GM12878 (cell line): Measurements from ENCODE around the gene NPHS1. TPM values are rescaled to one million over a fixed set of nuclear protein-coding genes. Genes with fewer than 3 reads are reported as not detected.

Source experiments
- CREB1 ChIP-seq: IDR thresholded peaks from 2 replicates; pipeline ENCODE4 v1.6.1; 2012; ENCODE audit warnings: low read depth, mild to moderate bottlenecking, inconsistent platforms
- MLLT1 ChIP-seq: fragments of 450-650 bp; IDR thresholded peaks from 2 replicates; pipeline ENCODE4 v1.6.1; 2016; ENCODE audit warnings: mild to moderate bottlenecking
- SREBF1 ChIP-seq: IDR thresholded peaks from 2 replicates; pipeline ENCODE4 v1.6.1; 2012; ENCODE audit warnings: mild to moderate bottlenecking, low read length
- STAT1 ChIP-seq: fragments of 450-650 bp; conservative IDR thresholded peaks from 2 replicates; pipeline ENCODE4 v1.6.1; 2014; ENCODE audit warnings: antibody characterized with exemption, mild to moderate bottlenecking
- polyA plus RNA-seq, 11 experiments: library from polyadenylated mRNA; depleted of rRNA in 4 of 11; unstranded in 6 of 11; stranded (reverse) in 5 of 11; fragments of >200 nt; fragmentation: Nextera tagmentation in 4 of 11; fragmentation: Illumina TruSeq in 1 of 11; extraction: Ambion mirVana in 4 of 11; extraction: Trizol in 1 of 11; gene quantifications; 1 replicate in 1 of 11; 2 replicates in 10 of 11; pipeline versions ENCODE4 v1.2.1 to v1.2.3, GENCODE V29; 2011 to 2016; ENCODE audit warnings: inconsistent platforms in 2 of 11, missing spikeins in 2 of 11, low read depth in 1 of 11
- small RNA-seq: library from RNA; depleted of rRNA; stranded (forward); fragments of <200 nt; gene quantifications from one replicate; pipeline ENCODE3, GENCODE V24; 2014
- total RNA-seq, 4 experiments: library from RNA; depleted of rRNA in 3 of 4; stranded (reverse); fragments of >200 nt in 3 of 4; fragmentation: Illumina TruSeq in 1 of 4; extraction: Trizol in 1 of 4; gene quantifications; 2 replicates each; pipeline versions ENCODE4 v1.2.1 to v1.2.3, GENCODE V29; 2013 to 2021

Gene NPHS1
- total and polyA plus RNA-seq, 10 of the 15 experiments (the other 5 are each of a cell fraction or from before 2014, with no cell fraction given) = not detected

DNA sequence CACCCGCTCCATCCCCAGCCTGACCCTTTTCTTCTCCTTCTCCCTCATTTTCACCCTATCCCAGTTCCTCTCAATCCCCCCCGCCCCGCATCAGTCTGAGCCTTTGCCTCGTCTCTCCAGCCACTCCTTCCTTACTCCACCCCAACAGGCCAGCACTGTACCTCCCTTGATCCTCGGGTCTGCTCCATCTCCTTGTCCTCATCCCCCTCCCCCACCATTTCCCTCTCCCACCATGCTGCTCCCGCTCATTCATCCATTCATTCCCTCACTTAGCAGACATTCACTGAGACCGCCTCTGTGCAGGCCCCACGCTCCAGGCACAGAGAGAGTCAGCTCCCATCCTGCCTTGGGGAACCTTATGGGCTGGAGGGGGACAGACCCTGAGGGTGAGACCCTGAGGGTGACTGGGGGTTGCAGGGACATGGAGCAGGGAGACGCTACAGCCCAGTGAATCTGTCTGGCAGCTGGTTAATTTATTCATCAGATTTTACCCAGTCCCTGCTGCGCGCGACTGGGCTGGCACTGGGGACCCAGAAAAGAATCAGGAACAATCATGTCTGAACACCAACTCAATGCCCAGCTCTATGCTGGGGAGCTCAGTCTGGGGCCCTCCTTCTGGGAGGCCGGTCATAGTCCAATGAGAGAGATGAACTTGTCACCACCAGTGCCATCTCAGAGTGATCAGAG, 76.1 kb downstream of the NPHS1 start (continued):
- TF ChIP-seq MLLT1 = no peak
- TF ChIP-seq CREB1 = no peak
- no peak for TF ChIP-seq SREBF1
- no peak for TF ChIP-seq STAT1

Small RNA genes lying within 50 kb of the gene (small RNA-seq; reads per million reads assigned to genes)
- gene RN7SL402P = not detected

Other genes with a start within 250 kb of the NPHS1 start
Only the 7 nearest of the 27 such genes appear.
- 2.1 and 2.9 TPM in 2 replicates for gene ARHGAP33, start 76.9 kb downstream of the NPHS1 start, total RNA-seq (2014; rRNA removed)
- gene ARHGAP33, start 76.9 kb downstream of the NPHS1 start, total RNA-seq (2014; rRNA removed; fragmentation: Illumina TruSeq; extraction: Trizol) = 0.55 and 0.76 TPM in 2 replicates
- 19.3 and 22.3 TPM in 2 replicates for gene ARHGAP33, start 76.9 kb downstream of the NPHS1 start, total RNA-seq (2021)
- 1.2 and 1.8 TPM in 2 replicates for gene ARHGAP33, start 76.9 kb downstream of the NPHS1 start, polyA plus RNA-seq (2011; rRNA removed)
- 1.3 and 3.2 TPM in 2 replicates for gene ARHGAP33, start 76.9 kb downstream of the NPHS1 start, polyA plus RNA-seq (2014; fragmentation: Illumina TruSeq; extraction: Trizol)
- gene ARHGAP33, start 76.9 kb downstream of the NPHS1 start, polyA plus RNA-seq (2014; fragmentation: Nextera tagmentation; extraction: Ambion mirVana) = under 1 TPM in 1 of 2 experiments, not detected in 1; 0.05 TPM
- 20.0 and 22.9 TPM in 2 replicates for gene ARHGAP33, start 76.9 kb downstream of the NPHS1 start, polyA plus RNA-seq (2014; rRNA removed)
- gene ARHGAP33, start 76.9 kb downstream of the NPHS1 start, polyA plus RNA-seq (2016; fragmentation: Nextera tagmentation; extraction: Ambion mirVana) = 1 to 10 TPM; 2.3 to 2.6 TPM
- gene PRODH2, start 39.7 kb downstream of the NPHS1 start, total RNA-seq (2014; rRNA removed) = not detected in 2 replicates
- gene PRODH2, start 39.7 kb downstream of the NPHS1 start, total RNA-seq (2014; rRNA removed; fragmentation: Illumina TruSeq; extraction: Trizol) = not detected in 2 replicates
- gene PRODH2, start 39.7 kb downstream of the NPHS1 start, total RNA-seq (2021) = not detected in 2 replicates
- 0.07 TPM in 1 of 2 replicates, not detected in the other for gene PRODH2, start 39.7 kb downstream of the NPHS1 start, polyA plus RNA-seq (2011; rRNA removed)
- gene PRODH2, start 39.7 kb downstream of the NPHS1 start, polyA plus RNA-seq (2014; fragmentation: Illumina TruSeq; extraction: Trizol) = not detected in 2 replicates
- not detected for gene PRODH2, start 39.7 kb downstream of the NPHS1 start, polyA plus RNA-seq (2014; fragmentation: Nextera tagmentation; extraction: Ambion mirVana)
- gene PRODH2, start 39.7 kb downstream of the NPHS1 start, polyA plus RNA-seq (2014; rRNA removed) = not detected in 2 replicates
- gene PRODH2, start 39.7 kb downstream of the NPHS1 start, polyA plus RNA-seq (2016; fragmentation: Nextera tagmentation; extraction: Ambion mirVana) = not detected
- gene KIRREL2, start 4.4 kb upstream of the NPHS1 start, total RNA-seq (2014; rRNA removed) = not detected in 2 replicates
- gene KIRREL2, start 4.4 kb upstream of the NPHS1 start, total RNA-seq (2014; rRNA removed; fragmentation: Illumina TruSeq; extraction: Trizol) = not detected in 2 replicates
- gene KIRREL2, start 4.4 kb upstream of the NPHS1 start, total RNA-seq (2021) = not detected in 2 replicates
- gene KIRREL2, start 4.4 kb upstream of the NPHS1 start, polyA plus RNA-seq (2011; rRNA removed) = 0.03 TPM in 1 of 2 replicates, not detected in the other
- gene KIRREL2, start 4.4 kb upstream of the NPHS1 start, polyA plus RNA-seq (2014; fragmentation: Illumina TruSeq; extraction: Trizol) = 0.08 TPM in 1 of 2 replicates, not detected in the other
- not detected for gene KIRREL2, start 4.4 kb upstream of the NPHS1 start, polyA plus RNA-seq (2014; fragmentation: Nextera tagmentation; extraction: Ambion mirVana)
- 0.06 TPM in 1 of 2 replicates, not detected in the other for gene KIRREL2, start 4.4 kb upstream of the NPHS1 start, polyA plus RNA-seq (2014; rRNA removed)
- gene KIRREL2, start 4.4 kb upstream of the NPHS1 start, polyA plus RNA-seq (2016; fragmentation: Nextera tagmentation; extraction: Ambion mirVana) = not detected
- 1.0 and 1.9 TPM in 2 replicates for gene APLP1, start 16.1 kb upstream of the NPHS1 start, total RNA-seq (2014; rRNA removed)
- gene APLP1, start 16.1 kb upstream of the NPHS1 start, total RNA-seq (2014; rRNA removed; fragmentation: Illumina TruSeq; extraction: Trizol) = 0.45 TPM in 1 of 2 replicates, not detected in the other
- 0.51 and 1.5 TPM in 2 replicates for gene APLP1, start 16.1 kb upstream of the NPHS1 start, total RNA-seq (2021)
- 1.3 and 2.2 TPM in 2 replicates for gene APLP1, start 16.1 kb upstream of the NPHS1 start, polyA plus RNA-seq (2011; rRNA removed)
- 0.91 TPM in 1 of 2 replicates, not detected in the other for gene APLP1, start 16.1 kb upstream of the NPHS1 start, polyA plus RNA-seq (2014; fragmentation: Illumina TruSeq; extraction: Trizol)
- under 1 TPM in 1 of 2 experiments, not detected in 1; 0.07 TPM for gene APLP1, start 16.1 kb upstream of the NPHS1 start, polyA plus RNA-seq (2014; fragmentation: Nextera tagmentation; extraction: Ambion mirVana)
- 0.62 and 0.83 TPM in 2 replicates for gene APLP1, start 16.1 kb upstream of the NPHS1 start, polyA plus RNA-seq (2014; rRNA removed)
- gene APLP1, start 16.1 kb upstream of the NPHS1 start, polyA plus RNA-seq (2016; fragmentation: Nextera tagmentation; extraction: Ambion mirVana) = 1 to 10 TPM; 1.2 to 1.8 TPM
- 32.0 and 36.3 TPM in 2 replicates for gene NFKBID, start 48.0 kb upstream of the NPHS1 start, total RNA-seq (2014; rRNA removed)
- gene NFKBID, start 48.0 kb upstream of the NPHS1 start, total RNA-seq (2014; rRNA removed; fragmentation: Illumina TruSeq; extraction: Trizol) = 13.4 and 13.8 TPM in 2 replicates
- gene NFKBID, start 48.0 kb upstream of the NPHS1 start, total RNA-seq (2021) = 30.3 and 36.9 TPM in 2 replicates
- gene NFKBID, start 48.0 kb upstream of the NPHS1 start, polyA plus RNA-seq (2011; rRNA removed) = 5.9 and 12.3 TPM in 2 replicates
- 18.0 and 25.1 TPM in 2 replicates for gene NFKBID, start 48.0 kb upstream of the NPHS1 start, polyA plus RNA-seq (2014; fragmentation: Illumina TruSeq; extraction: Trizol)
- 1 to 10 TPM; 3.0 to 3.8 TPM for gene NFKBID, start 48.0 kb upstream of the NPHS1 start, polyA plus RNA-seq (2014; fragmentation: Nextera tagmentation; extraction: Ambion mirVana)
- 46.7 and 53.3 TPM in 2 replicates for gene NFKBID, start 48.0 kb upstream of the NPHS1 start, polyA plus RNA-seq (2014; rRNA removed)
- 10 to 100 TPM; 16.6 to 19.5 TPM for gene NFKBID, start 48.0 kb upstream of the NPHS1 start, polyA plus RNA-seq (2016; fragmentation: Nextera tagmentation; extraction: Ambion mirVana)
- gene HCST, start 50.0 kb upstream of the NPHS1 start, total RNA-seq (2014; rRNA removed) = 27.3 and 33.3 TPM in 2 replicates
- gene HCST, start 50.0 kb upstream of the NPHS1 start, total RNA-seq (2014; rRNA removed; fragmentation: Illumina TruSeq; extraction: Trizol) = 25.5 and 26.1 TPM in 2 replicates
- gene HCST, start 50.0 kb upstream of the NPHS1 start, total RNA-seq (2021) = 28.6 and 30.7 TPM in 2 replicates
- 9.8 and 13.3 TPM in 2 replicates for gene HCST, start 50.0 kb upstream of the NPHS1 start, polyA plus RNA-seq (2011; rRNA removed)
- gene HCST, start 50.0 kb upstream of the NPHS1 start, polyA plus RNA-seq (2014; fragmentation: Illumina TruSeq; extraction: Trizol) = 3.0 and 7.5 TPM in 2 replicates
- gene HCST, start 50.0 kb upstream of the NPHS1 start, polyA plus RNA-seq (2014; fragmentation: Nextera tagmentation; extraction: Ambion mirVana) = 10 to 100 TPM; 34.0 to 40.4 TPM
- gene HCST, start 50.0 kb upstream of the NPHS1 start, polyA plus RNA-seq (2014; rRNA removed) = 79.6 and 82.0 TPM in 2 replicates
- gene HCST, start 50.0 kb upstream of the NPHS1 start, polyA plus RNA-seq (2016; fragmentation: Nextera tagmentation; extraction: Ambion mirVana) = 10 to 100 TPM; 41.9 to 48.2 TPM
- 0.44 and 0.62 TPM in 2 replicates for gene TYROBP, start 55.8 kb upstream of the NPHS1 start, total RNA-seq (2014; rRNA removed)
- gene TYROBP, start 55.8 kb upstream of the NPHS1 start, total RNA-seq (2014; rRNA removed; fragmentation: Illumina TruSeq; extraction: Trizol) = 0.36 and 0.41 TPM in 2 replicates
- gene TYROBP, start 55.8 kb upstream of the NPHS1 start, total RNA-seq (2021) = 0.40 and 0.54 TPM in 2 replicates
- not detected in 2 replicates for gene TYROBP, start 55.8 kb upstream of the NPHS1 start, polyA plus RNA-seq (2011; rRNA removed)
- gene TYROBP, start 55.8 kb upstream of the NPHS1 start, polyA plus RNA-seq (2014; fragmentation: Illumina TruSeq; extraction: Trizol) = 0.78 TPM in 1 of 2 replicates, not detected in the other
- under 1 TPM in 1 of 2 experiments, not detected in 1; 0.33 TPM for gene TYROBP, start 55.8 kb upstream of the NPHS1 start, polyA plus RNA-seq (2014; fragmentation: Nextera tagmentation; extraction: Ambion mirVana)
- gene TYROBP, start 55.8 kb upstream of the NPHS1 start, polyA plus RNA-seq (2014; rRNA removed) = 1.4 and 2.4 TPM in 2 replicates
- under 1 TPM; 0.54 to 0.62 TPM for gene TYROBP, start 55.8 kb upstream of the NPHS1 start, polyA plus RNA-seq (2016; fragmentation: Nextera tagmentation; extraction: Ambion mirVana)